Liver (tissue), 1 donor: ENCODE measurements around the gene TWF2.

Source experiments
- FOXA1 ChIP-seq: IDR thresholded peaks from 2 replicates; pipeline ENCODE4 v1.6.1; 2016; ENCODE audit warnings: antibody characterized with exemption
- REST ChIP-seq: IDR thresholded peaks from 2 replicates; pipeline ENCODE4 v1.6.1; 2016; ENCODE audit warnings: antibody characterized with exemption, mild to moderate bottlenecking
- TF ChIP-seq, protein P1 (sequence below): IDR thresholded peaks from 2 replicates; pipeline ENCODE4 v1.6.1; 2016; ENCODE audit warnings: antibody characterized with exemption

DNA sequence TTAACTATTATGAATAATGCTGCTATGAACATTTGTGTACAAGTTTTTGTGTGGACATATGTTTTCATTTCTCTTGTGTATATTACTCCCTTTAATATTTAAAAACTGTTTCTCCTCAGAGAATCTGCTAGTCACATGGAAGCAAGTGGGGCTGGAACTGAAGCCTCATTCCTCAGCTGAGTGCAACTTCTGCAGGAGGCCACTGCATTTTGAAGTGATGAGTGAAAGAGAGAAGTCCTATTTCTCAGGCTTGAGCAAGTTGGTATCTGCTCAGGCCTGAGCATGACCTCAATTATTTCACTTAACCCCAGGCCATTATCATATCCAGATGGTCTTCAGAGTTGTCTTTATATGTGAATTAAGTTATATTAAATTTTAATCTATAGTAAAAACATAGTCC is 25.1 kb downstream of the TWF2 start:
- no peak for TF ChIP-seq REST
- no peak for TF ChIP-seq FOXA1
- TF ChIP-seq, protein P1, sequence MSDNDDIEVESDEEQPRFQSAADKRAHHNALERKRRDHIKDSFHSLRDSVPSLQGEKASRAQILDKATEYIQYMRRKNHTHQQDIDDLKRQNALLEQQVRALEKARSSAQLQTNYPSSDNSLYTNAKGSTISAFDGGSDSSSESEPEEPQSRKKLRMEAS = no peak
